Activated CD4-positive, alpha-beta T cell treated with anti-CD3 and anti-CD28 coated beads, Interleukin-2, amount 10 ng/mL, durations not matched to agents 7 days and 5 days (primary cell): ENCODE data around the gene PKIB. TPM values are rescaled to one million over a fixed set of nuclear protein-coding genes. Genes with fewer than 3 reads are reported as not detected.
A peak's percentile ranks its signal among the peaks of the same experiment; 100 is the strongest.
"Not testable (repeated sequence)": the region's sequence is repeated elsewhere in the genome, so short reads cannot be mapped to it uniquely, and the experiment has no call there.

Source experiments
- CTCF ChIA-PET: fragments of 350-600 bp; sonication (Branson Sonifier 250); formaldehyde crosslinking; loops from one replicate; lab custom pipeline; 2021; ENCODE audit warnings: antibody characterized with exemption; lab: Charles Lee
- POLR2A ChIA-PET: fragments of 350-600 bp; sonication (Branson Sonifier 250); formaldehyde crosslinking; loops from one replicate; lab custom pipeline; 2021; ENCODE audit warnings: antibody characterized with exemption; lab: Charles Lee
- DNase-seq: peaks from one replicate; pipeline ENCODE4 v3.0.0-alpha.2; 2020
- H3K27ac Mint-ChIP-seq: one replicate; pipeline ENCODE4 v1.8.0; 2021; ENCODE audit warnings: mild to moderate bottlenecking, moderate library complexity, mixed read lengths
- H3K27me3 Mint-ChIP-seq: one replicate; pipeline ENCODE4 v1.8.0; 2021; ENCODE audit warnings: mixed read lengths
- H3K36me3 Mint-ChIP-seq: one replicate; pipeline ENCODE4 v1.8.0; 2021; ENCODE audit warnings: low read depth, mixed read lengths
- H3K4me1 Mint-ChIP-seq: one replicate; pipeline ENCODE4 v1.8.0; 2021; ENCODE audit warnings: mixed read lengths
- H3K4me3 Mint-ChIP-seq: one replicate; pipeline ENCODE4 v1.8.0; 2021; ENCODE audit warnings: mild to moderate bottlenecking, moderate library complexity, mixed read lengths
- H3K9me3 Mint-ChIP-seq: one replicate; pipeline ENCODE4 v1.8.0; 2021; ENCODE audit warnings: mixed read lengths
- total RNA-seq, 2 experiments: library from RNA; stranded (reverse); gene quantifications; one replicate each; pipeline ENCODE4 v1.2.3, GENCODE V29; 2021

PKIB gene
- total RNA-seq, 2 experiments from 2014 or later: 1.2 to 1.3 TPM

DNA sequence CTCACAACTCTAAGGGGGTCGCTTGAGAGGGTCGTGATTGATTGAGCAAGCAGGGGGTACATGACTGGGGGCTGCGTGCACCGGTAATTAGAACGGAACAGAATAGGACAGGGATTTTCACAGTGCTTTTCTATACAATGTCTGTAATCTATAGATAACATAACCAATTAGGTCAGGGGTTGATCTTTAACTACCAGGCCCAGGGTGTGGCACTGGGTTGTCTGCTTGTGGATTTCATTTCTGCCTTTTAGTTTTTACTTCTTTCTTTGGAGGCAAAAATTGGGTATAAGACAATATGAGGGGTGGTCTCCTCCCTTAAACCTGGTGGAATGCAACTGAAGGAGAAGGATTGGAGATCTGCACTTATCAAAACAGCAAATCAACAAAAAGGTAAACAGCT lies 138.7 kb downstream of the PKIB start:
- not testable (repeated sequence) for H3K36me3 Mint-ChIP-seq, H3K4me3 Mint-ChIP-seq
- peaks cover 24% of the 10 kb centered on the region for H3K4me1 Mint-ChIP-seq

DNA sequence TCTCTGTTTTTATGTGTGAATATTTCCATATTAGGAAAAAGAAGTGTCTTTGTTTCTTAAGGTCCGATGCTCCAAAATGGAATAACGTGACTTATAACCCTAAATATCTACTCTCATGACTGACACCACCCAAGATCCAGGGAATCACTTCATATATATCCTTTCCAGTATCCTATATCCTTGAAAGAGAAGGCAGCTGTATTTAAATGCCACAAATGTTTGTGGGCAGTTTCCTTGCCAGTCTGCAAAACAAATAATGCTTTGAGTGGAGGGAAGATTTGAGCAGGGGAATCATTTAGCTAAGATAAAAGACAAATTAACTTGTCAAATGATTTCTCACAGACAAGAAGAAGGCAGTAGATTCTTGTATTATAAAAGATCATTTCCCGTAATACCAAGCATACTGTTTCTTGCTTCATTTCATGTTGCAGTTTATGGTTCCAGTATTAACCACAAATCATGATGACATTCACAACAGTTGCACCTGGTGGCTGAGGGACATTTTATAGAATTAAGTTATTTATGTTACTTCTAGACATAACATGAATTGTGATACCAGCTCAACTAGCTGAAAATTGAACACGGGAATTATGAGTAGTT lies 139.3 kb downstream of the PKIB start:
- Mint-ChIP-seq H3K27ac (no peak overlapping the region), H3K9me3 (peaks cover 2% of the 10 kb centered on the region), H3K4me1 (peaks cover 24% of the 10 kb centered on the region), H3K27me3 (no peaks in the 10 kb centered on the region), H3K4me3 (no peak overlapping the region), H3K36me3 (no peaks in the 10 kb centered on the region)
- POLR2A ChIA-PET: no interaction called here
- DNase-seq: no peak
- CTCF ChIA-PET: no interaction called here

More for the DNA sequence above, 138.7 kb downstream of the PKIB start:
- POLR2A ChIA-PET, DNase-seq, H3K9me3 Mint-ChIP-seq, H3K27ac Mint-ChIP-seq, H3K27me3 Mint-ChIP-seq, CTCF ChIA-PET: not testable (repeated sequence)

- H3K4me1 Mint-ChIP-seq: peaks cover 24% of the 10 kb centered on the region
- H3K36me3 Mint-ChIP-seq: no peaks in the 10 kb centered on the region
- H3K27ac Mint-ChIP-seq: peak overlapping the region; percentile 42
- POLR2A ChIA-PET: no interaction called here
- H3K9me3 Mint-ChIP-seq: peaks cover 2% of the 10 kb centered on the region
- no peaks in the 10 kb centered on the region for H3K27me3 Mint-ChIP-seq
- CTCF ChIA-PET: no interaction called here
- no peak for DNase-seq
- H3K4me3 Mint-ChIP-seq: no peak overlapping the region
These were observed 141.1 kb downstream of the PKIB start for GRCh38 chr6:122751326-122751725.

DNA sequence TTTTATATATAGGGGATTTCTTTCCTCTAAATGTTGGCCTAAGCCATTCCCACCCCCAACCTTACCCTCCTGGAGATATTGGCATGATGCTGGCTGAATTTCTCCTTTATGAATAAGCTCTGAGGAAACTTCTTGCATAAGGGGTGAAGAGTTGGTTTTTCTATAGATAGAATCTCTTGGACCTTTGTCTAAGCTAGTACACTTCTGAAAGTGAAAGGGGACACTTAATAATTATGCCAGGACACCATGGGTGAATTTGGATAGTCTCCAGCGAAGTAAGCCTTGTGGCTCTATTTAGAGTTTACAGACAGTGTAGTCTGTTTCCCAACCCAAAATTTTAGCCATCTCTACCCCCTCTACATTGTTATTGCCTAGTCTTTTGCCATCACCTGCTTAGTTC lies 142.3 kb downstream of the PKIB start:
- DNase-seq: no peak
- ChIA-PET CTCF (no interaction called here), POLR2A (no interaction called here)
- H3K4me1 Mint-ChIP-seq: peaks cover 21% of the 10 kb centered on the region
- H3K4me3 Mint-ChIP-seq: no peak overlapping the region
- H3K36me3 Mint-ChIP-seq: no peaks in the 10 kb centered on the region
- no peak overlapping the region for H3K27ac Mint-ChIP-seq
- H3K27me3 Mint-ChIP-seq: no peaks in the 10 kb centered on the region
- peaks cover 2% of the 10 kb centered on the region for H3K9me3 Mint-ChIP-seq

DNA sequence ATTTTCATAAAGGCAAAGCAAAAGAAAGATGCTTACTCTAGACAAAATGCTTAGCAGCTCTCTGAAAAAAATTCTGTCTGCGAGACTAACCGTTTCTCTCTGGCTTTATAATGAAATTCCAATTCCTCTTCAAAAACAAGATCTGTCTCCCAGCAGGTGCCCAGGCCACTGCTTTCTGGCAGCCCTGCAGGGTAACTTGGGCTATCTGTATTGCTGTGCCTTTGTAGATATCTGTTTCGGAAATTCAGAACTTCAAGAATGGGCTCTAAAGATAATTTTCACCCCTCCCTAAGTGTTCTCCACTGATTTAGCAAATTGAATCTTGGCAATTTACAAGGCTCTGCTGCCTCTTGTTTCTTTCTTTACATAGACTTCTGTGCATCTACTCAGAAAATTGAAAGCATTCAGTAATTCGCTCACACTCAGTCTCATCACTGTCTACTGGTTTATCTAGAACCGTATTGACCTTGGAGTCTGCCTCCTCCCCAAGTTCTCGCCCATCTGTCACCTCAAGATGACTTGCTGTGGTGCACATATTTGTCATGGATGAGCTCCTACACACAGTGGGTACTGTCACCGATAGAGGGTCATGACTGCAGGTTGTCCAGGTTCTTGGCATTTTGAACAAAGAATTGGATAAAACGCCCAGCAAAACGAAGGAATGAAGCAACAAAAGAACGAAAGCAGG lies 142.9 kb downstream of the PKIB start:
- peaks cover 1% of the 10 kb centered on the region for H3K9me3 Mint-ChIP-seq
- no peak overlapping the region for H3K4me3 Mint-ChIP-seq
- POLR2A ChIA-PET: no interaction called here
- H3K36me3 Mint-ChIP-seq: no peaks in the 10 kb centered on the region
- no peak overlapping the region for H3K27ac Mint-ChIP-seq
- DNase-seq: no peak
- no peaks in the 10 kb centered on the region for H3K27me3 Mint-ChIP-seq
- peaks cover 15% of the 10 kb centered on the region for H3K4me1 Mint-ChIP-seq
- CTCF ChIA-PET: no interaction called here

DNA sequence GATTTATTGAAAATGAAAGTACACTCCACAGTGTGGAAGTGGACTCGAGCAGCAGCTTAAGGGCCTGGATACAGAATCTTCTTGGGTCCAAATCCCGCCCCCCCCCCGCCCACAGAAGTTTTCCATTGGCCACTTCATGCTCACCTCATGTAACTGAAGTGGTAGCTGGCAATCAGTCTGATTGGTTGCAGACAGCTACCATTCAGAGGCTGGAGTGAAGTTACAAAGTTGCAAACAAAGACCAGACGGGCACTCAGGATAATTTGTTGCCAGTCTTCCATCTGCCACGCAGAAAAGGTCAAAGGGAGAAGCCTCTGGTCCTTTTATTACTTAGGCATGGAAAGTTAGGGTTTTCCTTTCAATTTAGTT lies 143.5 kb downstream of the PKIB start:
- Mint-ChIP-seq H3K27me3 (no peaks in the 10 kb centered on the region), H3K27ac (no peak overlapping the region), H3K4me3 (no peak overlapping the region), H3K4me1 (peaks cover 14% of the 10 kb centered on the region), H3K36me3 (no peaks in the 10 kb centered on the region), H3K9me3 (no peaks in the 10 kb centered on the region)
- DNase-seq: no peak
- ChIA-PET CTCF (no interaction called here), POLR2A (no interaction called here)

GRCh38 chr6:122754191-122754731 lies 144.1 kb downstream of the PKIB start:
- ChIA-PET POLR2A (no interaction called here), CTCF (no interaction called here)
- Mint-ChIP-seq H3K27ac (no peak overlapping the region), H3K4me3 (no peak overlapping the region), H3K9me3 (no peaks in the 10 kb centered on the region), H3K36me3 (no peaks in the 10 kb centered on the region), H3K27me3 (no peaks in the 10 kb centered on the region), H3K4me1 (peaks cover 14% of the 10 kb centered on the region)
- no peak for DNase-seq

GRCh38 chr6:122755901-122756300 lies 145.7 kb downstream of the PKIB start:
- Mint-ChIP-seq H3K27ac (no peak overlapping the region), H3K9me3 (no peaks in the 10 kb centered on the region)

GRCh38 chr6:122758927-122759334 lies 148.7 kb downstream of the PKIB start:
- ChIA-PET CTCF (no interaction called here), POLR2A (no interaction called here)
- no peak overlapping the region for H3K4me3 Mint-ChIP-seq
- H3K27me3 Mint-ChIP-seq: peaks cover 12% of the 10 kb centered on the region
- H3K4me1 Mint-ChIP-seq: no peaks in the 10 kb centered on the region
- DNase-seq: no peak
- H3K9me3 Mint-ChIP-seq: no peaks in the 10 kb centered on the region
- no peaks in the 10 kb centered on the region for H3K36me3 Mint-ChIP-seq
- H3K27ac Mint-ChIP-seq: no peak overlapping the region

More at GRCh38 chr6:122755901-122756300, 145.7 kb downstream of the PKIB start:
- ChIA-PET CTCF (no interaction called here), POLR2A (no interaction called here)
- no peak for DNase-seq
- no peaks in the 10 kb centered on the region for H3K27me3 Mint-ChIP-seq
- no peak overlapping the region for H3K4me3 Mint-ChIP-seq
- H3K36me3 Mint-ChIP-seq: no peaks in the 10 kb centered on the region
- H3K4me1 Mint-ChIP-seq: peaks cover 11% of the 10 kb centered on the region

DNA sequence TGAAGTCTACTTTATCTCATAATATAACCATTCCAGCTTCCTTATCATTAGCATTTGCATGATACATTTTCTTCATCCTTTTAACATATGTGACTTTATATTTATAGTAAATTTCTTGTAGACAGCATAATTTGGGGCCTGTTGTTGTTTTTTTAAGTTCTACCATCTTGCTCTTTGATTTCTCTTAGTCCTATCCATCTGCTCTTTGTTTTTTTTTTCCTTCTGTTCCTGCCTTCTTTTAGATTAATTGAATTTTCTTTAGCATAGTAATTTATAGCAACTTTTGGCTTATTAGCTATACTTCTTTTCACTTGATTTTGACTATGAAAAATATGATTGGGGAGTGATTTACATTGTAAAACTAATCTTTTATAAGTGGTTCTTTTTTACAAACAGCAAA lies 150.1 kb downstream of the PKIB start:
- H3K27me3 Mint-ChIP-seq: peaks cover 14% of the 10 kb centered on the region
- H3K4me3 Mint-ChIP-seq: no peak overlapping the region
- H3K36me3 Mint-ChIP-seq: no peaks in the 10 kb centered on the region
- no peaks in the 10 kb centered on the region for H3K9me3 Mint-ChIP-seq
- no peak overlapping the region for H3K27ac Mint-ChIP-seq
- no peaks in the 10 kb centered on the region for H3K4me1 Mint-ChIP-seq
- DNase-seq: no peak
- ChIA-PET POLR2A (no interaction called here), CTCF (no interaction called here)

- Mint-ChIP-seq H3K4me1 (no peaks in the 10 kb centered on the region), H3K27ac (no peak overlapping the region), H3K27me3 (peaks cover 24% of the 10 kb centered on the region), H3K9me3 (no peaks in the 10 kb centered on the region), H3K36me3 (no peaks in the 10 kb centered on the region), H3K4me3 (no peak overlapping the region)
- CTCF ChIA-PET: no interaction called here
- DNase-seq: no peak
- POLR2A ChIA-PET: no interaction called here
These were observed 156.1 kb downstream of the PKIB start for GRCh38 chr6:122766256-122766655.

GRCh38 chr6:122770835-122771601 lies 160.8 kb downstream of the PKIB start:
- Mint-ChIP-seq H3K4me3 (no peak overlapping the region), H3K36me3 (no peaks in the 10 kb centered on the region), H3K9me3 (no peaks in the 10 kb centered on the region), H3K27ac (no peak overlapping the region), H3K27me3 (peaks cover 14% of the 10 kb centered on the region), H3K4me1 (no peaks in the 10 kb centered on the region)
- no peak for DNase-seq
- ChIA-PET CTCF (no interaction called here), POLR2A (no interaction called here)

- no peak for DNase-seq
- Mint-ChIP-seq H3K9me3 (no peaks in the 10 kb centered on the region), H3K4me3 (no peak overlapping the region), H3K36me3 (no peaks in the 10 kb centered on the region), H3K27me3 (peaks cover 14% of the 10 kb centered on the region), H3K27ac (no peak overlapping the region), H3K4me1 (no peaks in the 10 kb centered on the region)
- ChIA-PET POLR2A (interaction anchor here (0.6 kb wide), 1 partner anchor 807 kb away, joined by 3 read pairs; no protein-coding TSS in a partner anchor), CTCF (no interaction called here)
These were observed 162.7 kb downstream of the PKIB start for GRCh38 chr6:122772724-122773415.
